ENCODE results near the gene SLC35F5.

- TF ChIP-seq POLR2A (IDR thresholded peaks at IDR 0.05; ENCODE audit: low read depth, low read length) (no peak), CTCF (conservative IDR thresholded peaks at IDR 0.05; ENCODE audit: low read depth, low read length) (no peak), RAD21 (IDR thresholded peaks at IDR 0.05; ENCODE audit: low read length) (0 out of 2 replicates have a peak, but pooled peaks have one; percentile 5), SMC3 (IDR thresholded peaks at IDR 0.05; ENCODE audit: low read depth, low read length) (no peak), RFX5 (IDR thresholded peaks at IDR 0.05; ENCODE audit: low read depth, low read length) (no peak), MAZ (IDR thresholded peaks at IDR 0.05; ENCODE audit: borderline replicate concordance, low read depth, low read length) (no peak)
These were observed 1.2 kb downstream of the SLC35F5 start for GRCh38 chr2:113755035-113755834.
